ENCODE measurements around the gene SULT2B1.

Gene SULT2B1

DNA sequence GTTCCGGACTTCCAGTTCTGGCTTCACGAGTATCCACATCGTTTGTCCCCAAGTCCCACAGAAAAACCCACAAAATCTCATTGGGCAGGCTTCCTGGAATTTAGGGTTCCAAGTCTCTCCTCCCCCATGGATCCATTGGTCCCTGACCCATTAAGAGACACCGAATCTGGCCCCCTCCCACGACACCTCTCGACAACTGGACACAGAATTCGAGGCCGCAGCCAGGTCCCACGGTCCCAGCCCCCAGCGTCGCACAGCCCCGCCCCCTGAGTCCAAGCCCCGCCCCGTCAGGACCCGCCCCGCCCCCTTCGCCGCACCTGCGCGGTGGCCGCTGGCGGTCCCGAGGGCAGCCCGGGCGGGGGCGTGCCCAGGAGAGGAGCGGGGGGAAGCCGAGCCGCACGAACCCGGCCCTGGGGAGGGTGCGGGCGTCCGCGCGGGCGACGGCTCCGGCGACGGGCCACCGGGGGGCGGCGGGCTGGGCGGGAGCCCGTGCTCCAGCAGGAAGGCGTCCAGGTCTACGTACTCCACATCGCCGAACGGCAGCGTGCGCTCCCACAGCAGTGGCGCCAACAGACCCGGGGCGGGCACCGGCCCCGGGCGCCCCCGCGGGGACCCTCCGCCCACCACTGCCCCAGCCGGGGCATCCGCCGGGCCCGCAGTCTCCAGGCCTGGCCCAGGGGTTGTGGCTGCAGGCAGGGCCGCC lies 83.4 kb downstream of the SULT2B1 start:
- TF ChIP-seq, protein P1, sequence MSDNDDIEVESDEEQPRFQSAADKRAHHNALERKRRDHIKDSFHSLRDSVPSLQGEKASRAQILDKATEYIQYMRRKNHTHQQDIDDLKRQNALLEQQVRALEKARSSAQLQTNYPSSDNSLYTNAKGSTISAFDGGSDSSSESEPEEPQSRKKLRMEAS (IDR thresholded peaks at IDR 0.05; ENCODE audit: low read depth, low read length), result no peak
- no peak for TF ChIP-seq MYC (IDR thresholded peaks at IDR 0.05; ENCODE audit: low read depth, low read length)
- TF ChIP-seq POLR2A (IDR thresholded peaks at IDR 0.05; ENCODE audit: extremely low read depth, insufficient read length), result no peak
- TF ChIP-seq, protein P2, sequence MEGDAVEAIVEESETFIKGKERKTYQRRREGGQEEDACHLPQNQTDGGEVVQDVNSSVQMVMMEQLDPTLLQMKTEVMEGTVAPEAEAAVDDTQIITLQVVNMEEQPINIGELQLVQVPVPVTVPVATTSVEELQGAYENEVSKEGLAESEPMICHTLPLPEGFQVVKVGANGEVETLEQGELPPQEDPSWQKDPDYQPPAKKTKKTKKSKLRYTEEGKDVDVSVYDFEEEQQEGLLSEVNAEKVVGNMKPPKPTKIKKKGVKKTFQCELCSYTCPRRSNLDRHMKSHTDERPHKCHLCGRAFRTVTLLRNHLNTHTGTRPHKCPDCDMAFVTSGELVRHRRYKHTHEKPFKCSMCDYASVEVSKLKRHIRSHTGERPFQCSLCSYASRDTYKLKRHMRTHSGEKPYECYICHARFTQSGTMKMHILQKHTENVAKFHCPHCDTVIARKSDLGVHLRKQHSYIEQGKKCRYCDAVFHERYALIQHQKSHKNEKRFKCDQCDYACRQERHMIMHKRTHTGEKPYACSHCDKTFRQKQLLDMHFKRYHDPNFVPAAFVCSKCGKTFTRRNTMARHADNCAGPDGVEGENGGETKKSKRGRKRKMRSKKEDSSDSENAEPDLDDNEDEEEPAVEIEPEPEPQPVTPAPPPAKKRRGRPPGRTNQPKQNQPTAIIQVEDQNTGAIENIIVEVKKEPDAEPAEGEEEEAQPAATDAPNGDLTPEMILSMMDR (IDR thresholded peaks at IDR 0.05; ENCODE audit: low read depth, low read length), result no peak
- peak overlapping the region; percentile 80 for H3K4me3 ChIP-seq (ENCODE audit: low read depth, low read length)
- peak; percentile 95 for DNase-seq (ENCODE audit: low read depth)

DNA sequence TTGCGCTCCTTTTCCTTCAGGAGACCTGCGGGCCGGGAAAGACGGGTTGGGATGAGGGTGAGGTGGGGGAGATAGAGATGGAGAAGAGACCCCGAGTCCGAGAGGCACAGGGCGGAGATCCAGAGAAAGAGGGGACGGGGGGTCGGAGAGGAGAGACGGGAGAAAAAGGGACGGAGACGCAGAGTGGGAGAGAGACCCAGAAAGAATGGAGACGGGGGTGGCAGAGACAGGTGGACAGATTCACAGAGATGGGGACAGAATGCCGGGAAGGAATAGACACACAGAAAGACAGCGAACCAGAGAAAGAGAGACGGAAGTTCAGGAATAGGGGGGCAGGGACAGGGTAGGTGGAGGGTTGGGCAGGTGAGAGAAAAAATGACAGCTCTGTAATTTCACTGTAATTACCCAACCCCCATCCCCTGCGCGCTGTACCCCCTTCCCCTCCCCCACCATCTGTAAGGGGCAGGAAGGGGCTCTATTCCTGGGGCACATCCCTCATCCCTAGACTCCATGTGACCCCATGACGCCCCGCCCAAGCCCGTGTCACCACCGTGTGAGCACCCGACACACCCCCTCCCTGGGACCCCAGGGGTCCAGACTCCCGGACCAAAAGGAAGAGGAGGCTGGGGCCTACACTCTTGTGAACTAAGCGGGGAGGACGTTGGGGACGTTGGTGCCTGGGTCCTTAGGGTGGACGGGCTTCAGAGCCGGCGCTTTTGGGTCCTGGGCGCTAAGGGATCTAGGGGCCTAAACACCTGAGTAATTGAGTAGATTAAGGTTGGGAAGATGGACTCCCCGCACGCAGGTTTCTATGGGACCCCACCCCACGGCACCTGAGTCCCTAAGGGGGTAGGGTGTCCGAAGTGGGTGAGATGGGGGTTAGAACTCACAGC lies 84.2 kb downstream of the SULT2B1 start:
- TF ChIP-seq MYC (IDR thresholded peaks at IDR 0.05; ENCODE audit: low read depth, low read length) (no peak), POLR2A (IDR thresholded peaks at IDR 0.05; ENCODE audit: extremely low read depth, insufficient read length) (no peak)
- TF ChIP-seq, protein P2 (IDR thresholded peaks at IDR 0.05; ENCODE audit: low read depth, low read length), result no peak
- TF ChIP-seq, protein P1 (IDR thresholded peaks at IDR 0.05; ENCODE audit: low read depth, low read length), result no peak
- peak overlapping the region; percentile 80 for H3K4me3 ChIP-seq (ENCODE audit: low read depth, low read length)
- peak; percentile 87 for DNase-seq (ENCODE audit: low read depth)

DNA sequence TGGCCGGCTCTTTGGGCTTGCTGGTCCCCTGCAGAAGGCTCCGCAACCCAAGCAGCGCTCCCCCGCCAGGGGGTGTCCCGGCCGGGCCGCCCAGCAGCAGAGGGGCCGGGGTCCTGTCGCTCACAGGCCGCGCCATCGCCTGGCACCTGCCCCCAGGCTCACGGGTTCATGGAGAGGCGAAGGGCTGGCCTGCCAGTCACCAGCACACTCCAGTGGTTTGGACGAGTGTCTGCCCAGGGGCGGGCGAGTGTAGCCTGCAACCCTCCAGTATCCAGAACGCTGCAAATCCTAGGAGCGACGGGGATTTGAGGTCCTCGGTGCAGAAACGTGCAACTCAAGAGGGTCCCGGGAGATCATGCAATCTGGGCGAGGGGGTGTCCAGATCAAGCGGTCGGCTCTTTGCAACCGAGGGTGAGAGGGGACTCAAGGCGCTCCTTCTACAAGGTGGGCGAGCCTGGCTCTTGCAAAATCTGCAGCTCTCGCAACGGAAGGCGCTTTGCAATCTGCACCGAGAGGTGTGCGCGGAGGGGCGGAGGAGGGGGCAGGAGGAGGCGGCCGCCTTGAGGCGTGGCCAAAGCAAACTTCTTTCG lies 85.0 kb downstream of the SULT2B1 start, which contains the start of gene DBP:
Gene DBP (minus strand): TSS at position 521 of the 590 bp plus-strand sequence. CDS start 385 bp downstream, at position 136.
- peak within 1 kb of the TSS; percentile 80 for H3K4me3 ChIP-seq (ENCODE audit: low read depth, low read length)
- TF ChIP-seq, protein P2 (IDR thresholded peaks at IDR 0.05; ENCODE audit: low read depth, low read length), result peak; percentile 36
- TF ChIP-seq, protein P1 (IDR thresholded peaks at IDR 0.05; ENCODE audit: low read depth, low read length), result no peak
- DNase-seq (ENCODE audit: low read depth), result no peak

DNA sequence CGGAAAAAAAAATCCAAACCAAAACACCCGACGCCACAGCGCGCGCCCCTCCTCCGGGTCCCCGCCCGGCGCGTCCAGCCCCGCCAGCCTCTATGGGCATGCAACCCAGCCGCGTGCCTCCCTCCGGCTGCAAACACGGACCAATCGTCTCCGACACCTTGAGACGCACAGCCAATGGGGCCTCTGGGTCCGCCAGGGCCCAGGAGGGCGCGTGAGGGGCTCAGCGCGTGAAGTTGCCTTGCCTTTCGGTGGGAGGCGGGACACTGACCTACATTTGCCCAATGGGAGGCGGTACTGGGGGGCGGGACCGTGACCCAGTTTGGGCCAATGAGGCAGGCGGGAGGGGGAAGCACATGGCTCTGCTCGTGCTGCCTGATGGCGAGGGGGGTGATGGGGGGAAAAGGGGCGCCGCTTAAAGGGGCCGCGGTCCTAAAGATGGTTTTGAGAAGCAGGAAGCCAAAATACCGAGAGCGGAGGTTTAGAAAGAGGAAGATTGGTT lies 85.5 kb downstream of the SULT2B1 start:
- TF ChIP-seq POLR2A (IDR thresholded peaks at IDR 0.05; ENCODE audit: extremely low read depth, insufficient read length) (no peak), MYC (IDR thresholded peaks at IDR 0.05; ENCODE audit: low read depth, low read length) (no peak)
- TF ChIP-seq, protein P2 (IDR thresholded peaks at IDR 0.05; ENCODE audit: low read depth, low read length), result no peak
- TF ChIP-seq, protein P1 (IDR thresholded peaks at IDR 0.05; ENCODE audit: low read depth, low read length), result no peak
- H3K4me3 ChIP-seq (ENCODE audit: low read depth, low read length), result peak overlapping the region; percentile 80
- peak; percentile 100 for DNase-seq (ENCODE audit: low read depth)

DNA sequence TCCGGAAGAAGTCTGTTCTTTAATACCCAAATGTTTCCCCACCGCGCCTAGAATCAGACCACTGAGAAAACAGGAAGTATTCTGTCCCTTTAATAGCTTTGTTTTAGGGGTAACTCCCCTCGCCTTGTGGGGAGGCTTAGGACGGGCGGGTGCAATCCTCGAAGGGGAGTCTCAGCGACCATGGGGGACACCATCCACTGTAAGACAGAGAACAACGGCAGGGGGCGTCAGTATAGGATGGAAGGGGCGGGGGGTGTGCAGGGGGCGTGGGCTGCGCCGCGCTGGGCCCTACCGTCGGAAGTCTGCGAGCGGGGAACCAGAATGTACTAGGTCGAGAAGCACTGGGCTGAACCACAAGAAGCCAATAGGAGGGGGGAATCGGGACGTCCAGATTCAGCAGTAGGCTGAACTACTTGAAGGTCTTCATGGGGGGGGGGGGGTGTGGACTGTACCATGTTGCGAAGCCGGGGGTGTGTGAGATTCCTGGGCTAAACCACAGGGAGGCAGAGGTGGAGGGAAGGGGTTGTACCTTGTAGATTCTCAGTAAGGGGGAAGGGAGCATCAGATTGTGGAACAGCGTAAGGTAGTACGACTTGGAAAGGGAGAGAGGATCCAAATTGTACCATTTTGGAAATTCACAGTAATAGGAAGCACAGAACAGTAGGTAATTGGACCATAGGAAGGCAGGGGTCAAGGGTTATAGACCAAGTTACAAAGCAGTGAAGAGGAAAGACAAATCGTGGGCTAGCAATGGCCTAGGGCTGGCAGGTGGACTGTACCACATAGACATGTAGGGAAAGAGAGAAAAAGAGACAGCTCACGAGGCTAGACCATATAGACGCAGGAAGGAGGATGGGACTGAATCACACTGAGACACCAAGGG lies 86.2 kb downstream of the SULT2B1 start:
- TF ChIP-seq, protein P2 (IDR thresholded peaks at IDR 0.05; ENCODE audit: low read depth, low read length), result peak; percentile 60
- TF ChIP-seq, protein P1 (IDR thresholded peaks at IDR 0.05; ENCODE audit: low read depth, low read length), result no peak
- H3K4me3 ChIP-seq (ENCODE audit: low read depth, low read length), result peak overlapping the region; percentile 71
- peak; percentile 100 for DNase-seq (ENCODE audit: low read depth)

Data from NB4 (cell line).